Lower leg skin (tissue), 4 donors: ENCODE measurements around the gene NDUFS4. TPM values are rescaled to one million over a fixed set of nuclear protein-coding genes. Genes with fewer than 3 reads are reported as not detected.

Experiments
- DNase-seq, 2 donors: peaks; one replicate each; pipeline ENCODE4 v3.0.0-alpha.2; 2019; ENCODE audit warnings: low spot score in 2 of 2
- H3K4me3 ChIP-seq: fragments of 200-600 bp; sonication (generic); 2 replicates; pipeline ENCODE4 v1.5.1; 2017; ENCODE audit warnings: mild to moderate bottlenecking, low read depth; ENCODE audit not compliant: poor library complexity, severe bottlenecking
- CTCF ChIP-seq, 3 donors: fragments of 450-650 bp; IDR thresholded peaks; one replicate each; pipeline ENCODE4 v1.5.1; 2016; ENCODE audit warnings: antibody characterized with exemption in 3 of 3, mild to moderate bottlenecking in 3 of 3, moderate library complexity in 2 of 3
- POLR2A ChIP-seq, 2 donors: fragments of 450-650 bp; IDR thresholded peaks; one replicate each; pipeline ENCODE4 v1.6.1; 2016 to 2017; ENCODE audit warnings: antibody characterized with exemption in 2 of 2, mild to moderate bottlenecking in 1 of 2, moderate library complexity in 1 of 2
- WGBS, 2 donors: methylation state at CpG; one replicate each; pipeline ENCODE4 v1.1.5; 2018; 5-methylcytosine and 5-hydroxymethylcytosine counted together
- intact Hi-C: fragments of 100-400 bp; cut with DNase I; formaldehyde crosslinking; loops from one replicate; pipeline ENCODE4 v1.15.0; 2023; ENCODE audit warnings: low total_unique reads
- total RNA-seq, 4 donors: library from RNA; depleted of rRNA; stranded (reverse); fragments of >200 nt; gene quantifications; one replicate each; pipeline ENCODE4 v1.1.0, GENCODE V29; 2016

The NDUFS4 gene
- total RNA-seq, 4 donors from 2014 or later: 45.4 to 91.0 (median 76.7) TPM

DNA sequence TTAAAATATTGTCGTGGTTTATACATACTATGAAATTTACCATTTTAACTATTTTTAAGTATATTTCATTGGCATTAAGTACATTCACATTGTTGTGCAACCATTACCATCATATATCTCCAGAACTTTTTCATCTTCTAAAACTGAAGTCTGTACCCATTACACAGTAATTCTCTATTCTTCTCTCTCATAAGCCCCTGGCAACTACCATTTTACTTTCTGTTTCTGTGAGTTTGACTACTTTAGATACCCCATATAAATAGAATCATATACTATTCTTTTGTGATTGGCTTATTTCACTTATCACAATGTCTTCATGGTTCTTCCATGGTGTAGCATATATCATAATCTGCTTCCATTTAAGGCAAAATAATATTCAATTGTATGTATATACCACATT is 30.3 kb downstream of the NDUFS4 start:
- intact Hi-C loops: no loop called here
- no peak for TF ChIP-seq POLR2A (IDR thresholded peaks at IDR 0.05)
- no peak for TF ChIP-seq CTCF (IDR thresholded peaks at IDR 0.05)
- no peak for DNase-seq
- 70 to 74% methylated on average over 1 of the region's 1 CpG for WGBS, 2 donors
- no peak overlapping the region for H3K4me3 ChIP-seq

- no peak overlapping the region for H3K4me3 ChIP-seq
- TF ChIP-seq CTCF (IDR thresholded peaks at IDR 0.05) (no peak), POLR2A (IDR thresholded peaks at IDR 0.05) (no peak)
- no peak for DNase-seq
- WGBS, 2 donors: 94 to 95% methylated on average over 1 of the region's 1 CpG
- intact Hi-C loops: no loop called here
Measured at GRCh38 chr5:53594419-53594818, 34.0 kb downstream of the NDUFS4 start.

DNA sequence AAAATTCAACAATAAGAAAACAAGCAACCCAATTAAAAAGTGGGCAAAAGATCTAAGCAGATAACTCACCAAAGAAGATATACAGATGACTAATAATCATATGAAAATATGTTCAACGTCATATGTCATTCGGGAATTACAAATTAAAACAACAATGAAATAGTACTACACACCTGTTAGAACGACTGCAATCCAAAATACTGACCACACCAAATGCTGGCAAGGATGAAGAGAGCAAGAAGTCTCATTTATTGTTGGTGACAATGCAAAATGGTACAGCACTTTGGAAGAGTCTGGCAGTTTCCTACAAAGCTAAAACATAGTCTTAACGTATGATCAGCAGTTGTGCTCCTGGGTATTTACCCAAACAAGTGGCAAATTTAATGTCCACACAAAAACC is 37.5 kb downstream of the NDUFS4 start:
- DNase-seq: no peak
- WGBS, 2 donors: 77 to 83% methylated on average over 4 of the region's 4 CpGs
- intact Hi-C loops: no loop called here
- H3K4me3 ChIP-seq: no peak overlapping the region
- TF ChIP-seq POLR2A (IDR thresholded peaks at IDR 0.05) (no peak), CTCF (IDR thresholded peaks at IDR 0.05) (no peak)

DNA sequence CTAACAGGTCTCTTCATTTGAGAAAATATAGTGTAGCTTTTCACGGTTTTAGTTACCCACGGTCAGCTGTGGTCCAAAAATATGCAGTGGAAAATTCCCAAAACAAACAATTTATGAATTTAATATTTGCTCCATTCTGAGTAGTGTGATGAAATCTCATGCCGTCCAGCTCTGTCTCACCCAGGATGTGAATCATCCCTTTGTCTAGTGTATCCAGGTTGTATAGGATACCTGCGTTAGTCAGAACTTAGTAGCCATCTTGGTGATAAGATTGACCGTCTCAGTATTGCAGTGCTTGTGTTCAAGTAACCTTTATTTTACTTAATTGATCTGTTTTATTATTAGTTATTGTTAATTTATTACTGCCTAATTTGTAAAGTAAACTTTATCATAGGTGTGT is 41.1 kb downstream of the NDUFS4 start:
- 81 to 90% methylated on average over 5 of the region's 5 CpGs for WGBS, 2 donors
- DNase-seq: no peak
- TF ChIP-seq CTCF (IDR thresholded peaks at IDR 0.05) (no peak), POLR2A (IDR thresholded peaks at IDR 0.05) (no peak)
- no peak overlapping the region for H3K4me3 ChIP-seq
- intact Hi-C loops: no loop called here

GRCh38 chr5:53603009-53603687 is 42.7 kb downstream of the NDUFS4 start:
- TF ChIP-seq CTCF (IDR thresholded peaks at IDR 0.05) (no peak), POLR2A (IDR thresholded peaks at IDR 0.05) (no peak)
- DNase-seq: no peak
- intact Hi-C loops: no loop called here
- 53 to 65% methylated on average over 6 of the region's 6 CpGs for WGBS, 2 donors
- no peak overlapping the region for H3K4me3 ChIP-seq

GRCh38 chr5:53604309-53604708 is 43.9 kb downstream of the NDUFS4 start:
- no peak overlapping the region for H3K4me3 ChIP-seq
- 80 to 93% methylated on average over 2 of the region's 2 CpGs for WGBS, 2 donors
- TF ChIP-seq CTCF (IDR thresholded peaks at IDR 0.05): no peak
- TF ChIP-seq POLR2A (IDR thresholded peaks at IDR 0.05): no peak
- DNase-seq: no peak
- intact Hi-C loops: no loop called here
